Skin of body (tissue), 3 donors: Measurements from ENCODE around the gene LIN7C. TPM values are rescaled to one million over a fixed set of nuclear protein-coding genes. Genes with fewer than 3 reads are reported as not detected.
"Not testable (repeated sequence)": the region's sequence is repeated elsewhere in the genome, so short reads cannot be mapped to it uniquely, and the experiment has no call there.

ENCODE experiments used
- DNase-seq: peaks from one replicate; lab custom pipeline; 2025; lab: John Stamatoyannopoulos, UW
- small RNA-seq: library from RNA; depleted of rRNA; stranded (forward); fragments of <200 nt; gene quantifications from one replicate; pipeline ENCODE3, GENCODE V24; 2014; ENCODE audit warnings: low replicate concordance
- total RNA-seq: library from RNA; depleted of rRNA; stranded (reverse); fragments of >200 nt; gene quantifications from one replicate; pipeline ENCODE4 v1.2.3, GENCODE V29; 2014

The LIN7C gene
- total RNA-seq, 1 donor from 2014 or later, result 55.7 TPM

DNA sequence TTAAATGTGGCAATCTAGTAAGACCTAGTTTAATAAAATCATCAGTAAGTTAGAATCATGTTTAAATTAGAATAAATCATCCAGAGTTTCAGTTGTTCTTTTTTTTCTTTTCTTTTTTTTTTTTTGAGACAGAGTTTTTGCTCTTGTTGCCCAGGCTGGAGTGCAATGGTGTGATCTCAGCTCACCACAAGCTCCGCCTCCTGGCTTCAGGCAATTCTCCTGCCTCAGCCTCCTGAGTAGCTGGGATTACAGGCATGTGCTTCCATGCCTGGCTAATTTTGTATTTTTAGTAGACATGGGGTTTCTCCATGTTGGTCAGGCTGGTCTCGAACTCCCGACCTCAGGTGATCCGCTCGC, 58.4 kb downstream of the LIN7C start:
- not testable (repeated sequence) for DNase-seq

DNA sequence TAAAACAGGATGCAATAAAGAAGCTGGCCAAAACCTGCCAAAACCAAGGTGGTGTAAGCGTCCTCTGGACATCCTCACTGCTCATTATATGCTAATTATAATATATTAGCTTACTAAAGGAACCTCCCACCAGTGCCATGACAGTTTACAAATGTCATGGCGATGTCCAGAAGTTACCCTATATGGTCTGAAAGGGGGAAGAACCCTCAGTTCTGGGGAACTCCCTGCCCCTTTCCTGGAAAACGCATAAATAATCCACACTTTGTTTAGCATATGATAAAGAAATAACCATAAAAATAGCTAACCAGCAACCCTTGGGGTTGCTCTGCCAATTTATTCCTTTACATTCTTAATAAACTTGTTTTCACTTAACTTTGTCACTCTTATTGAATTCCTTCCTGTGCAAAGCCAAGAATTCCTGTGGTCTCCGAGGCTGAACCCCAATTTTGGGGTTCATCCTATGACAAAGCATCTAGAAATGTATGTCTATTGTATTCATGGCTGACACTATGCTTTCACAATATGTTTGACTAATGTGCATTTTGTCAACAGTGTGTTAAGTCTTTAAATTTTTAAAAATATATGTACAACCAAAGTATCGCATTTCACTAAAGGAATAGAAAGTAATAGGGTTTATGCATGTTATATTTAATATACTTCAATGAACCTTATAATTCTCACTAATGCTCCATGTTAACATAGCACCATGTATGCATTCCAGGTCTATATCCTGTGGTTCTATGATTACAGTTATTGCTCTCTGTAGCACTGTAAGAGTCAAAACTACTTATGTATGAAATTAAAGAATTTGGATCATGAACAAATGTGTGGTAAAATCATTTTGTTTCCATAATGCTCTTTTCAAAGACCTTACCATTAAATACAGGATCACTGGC, 59.0 kb downstream of the LIN7C start:
- DNase-seq, result no peak

DNA sequence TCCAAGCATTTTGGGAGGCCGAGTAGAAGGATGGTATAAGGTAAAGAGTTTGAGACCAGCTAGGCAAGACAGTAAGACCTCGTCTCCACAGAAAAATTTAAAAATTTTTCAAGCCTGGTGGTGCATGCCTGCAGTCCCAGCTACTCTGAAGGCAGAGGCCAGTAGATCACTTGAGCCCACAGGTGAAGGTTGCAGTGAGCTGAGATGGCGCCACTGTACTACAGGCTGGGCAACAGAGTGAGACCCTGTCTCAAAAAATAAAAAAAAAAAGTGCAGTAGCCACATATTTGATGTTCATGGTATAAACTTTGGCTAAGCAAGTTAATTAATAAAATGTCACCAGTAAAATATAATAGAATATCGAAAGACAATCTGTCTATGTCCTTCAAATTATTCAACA, 60.9 kb downstream of the LIN7C start:
- no peak for DNase-seq

DNA sequence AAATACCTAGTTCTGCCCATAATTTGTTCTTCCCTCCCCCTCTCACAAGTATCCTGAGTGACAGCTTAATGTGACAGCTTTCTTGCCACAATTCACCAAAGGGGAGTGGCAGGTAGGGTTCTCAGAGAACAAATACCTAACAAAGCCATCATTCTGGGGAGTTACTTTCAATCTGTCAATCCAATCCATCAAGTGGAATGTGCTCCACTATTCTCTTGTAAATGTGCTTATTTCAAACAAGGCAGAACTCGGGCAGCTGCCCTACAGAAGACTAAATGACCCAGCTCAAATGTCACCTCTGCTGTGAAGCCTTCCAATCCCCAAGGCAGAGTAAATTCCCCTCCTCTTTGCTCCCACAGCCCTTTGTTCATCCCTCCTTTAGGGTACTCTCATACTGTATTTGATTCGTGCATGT, 61.8 kb downstream of the LIN7C start:
- DNase-seq, result no peak

Small RNA genes lying within 50 kb of the gene (small RNA-seq; reads per million reads assigned to genes)
- gene AC100771.1, result not detected
- not detected for gene MIR8087
- not detected for gene RNA5SP339

Other genes with a start within 250 kb of the LIN7C start
- 12.1 TPM for gene CCDC34, start 143.6 kb downstream of the LIN7C start, total RNA-seq
- 142 TPM for gene LGR4, start 34.0 kb downstream of the LIN7C start, total RNA-seq
- gene BDNF, start 193.7 kb upstream of the LIN7C start, total RNA-seq, result 2.9 TPM